Fibroblast of lung (primary cell): ENCODE measurements around the gene WNT7A.

Experiments used
- CTCF ChIP-seq, 2 donors: IDR thresholded peaks in 1 of 2; conservative IDR thresholded peaks in 1 of 2; 1 replicate in 1 of 2; 2 replicates in 1 of 2; pipeline ENCODE4 v1.5.1; 2011 to 2012; ENCODE audit warnings: low read length in 2 of 2, control low read depth in 1 of 2, inconsistent platforms in 1 of 2, low read depth in 1 of 2, mild to moderate bottlenecking in 1 of 2
- EZH2 ChIP-seq: IDR thresholded peaks from 2 replicates; pipeline ENCODE4 v1.5.1; 2012; ENCODE audit warnings: low read length, control low read depth, mild to moderate bottlenecking; ENCODE audit errors: missing control alignments

GRCh38 chr3:13833506-13834257, 46.2 kb downstream of the WNT7A start:
- TF ChIP-seq CTCF (conservative IDR thresholded peaks at IDR 0.05 in 1 of 2, IDR thresholded peaks at IDR 0.05 in 1 of 2; ENCODE audit: low read depth in 1 of 2, low read length in 2 of 2) = no peak
- no peak for TF ChIP-seq EZH2
